ENCODE data around the gene ATP1A3. TPM values are rescaled to one million over a fixed set of nuclear protein-coding genes. Genes with fewer than 3 reads are reported as not detected.
"Not testable (repeated sequence)": the region's sequence is repeated elsewhere in the genome, so short reads cannot be mapped to it uniquely, and the experiment has no call there.

ATP1A3 gene
- total RNA-seq, 1 donor from 2014 or later, result 375 TPM

DNA sequence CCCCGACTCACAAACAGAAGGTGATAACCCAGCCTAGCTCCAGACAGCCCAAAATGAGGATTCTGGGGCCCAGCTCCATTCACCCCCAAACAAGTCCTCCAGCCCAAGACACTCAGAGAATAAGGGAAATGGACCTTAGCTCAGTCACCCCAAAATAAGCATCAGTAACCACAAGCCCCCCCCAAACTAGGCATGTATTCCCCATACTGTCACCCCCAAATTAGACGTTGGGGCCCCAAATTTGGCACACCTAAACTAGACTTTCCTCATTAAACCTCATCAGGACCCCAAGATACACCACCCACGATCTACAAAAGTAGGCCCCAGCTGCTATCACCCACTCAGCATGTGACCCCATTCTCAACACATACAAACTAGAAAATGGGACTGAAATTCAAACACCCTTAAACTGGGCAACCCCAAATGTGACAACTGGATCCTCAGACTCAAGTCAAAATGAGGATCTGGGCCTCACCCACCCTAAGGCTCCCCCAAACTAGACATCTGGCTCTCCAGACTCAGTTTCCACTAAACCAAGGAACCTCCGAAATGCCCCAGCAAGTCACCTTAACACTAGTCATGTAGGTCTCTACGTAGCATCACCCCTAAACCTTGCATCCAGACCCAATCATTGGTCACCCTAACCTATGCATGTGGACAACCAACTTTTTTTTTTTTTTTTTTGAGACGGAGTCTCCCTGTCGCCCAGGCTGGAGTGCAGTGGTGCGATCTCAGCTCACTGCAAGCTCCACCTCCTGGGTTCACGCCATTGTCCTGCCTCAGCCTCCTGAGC is 52.4 kb downstream of the ATP1A3 start:
- TF ChIP-seq, protein P1, sequence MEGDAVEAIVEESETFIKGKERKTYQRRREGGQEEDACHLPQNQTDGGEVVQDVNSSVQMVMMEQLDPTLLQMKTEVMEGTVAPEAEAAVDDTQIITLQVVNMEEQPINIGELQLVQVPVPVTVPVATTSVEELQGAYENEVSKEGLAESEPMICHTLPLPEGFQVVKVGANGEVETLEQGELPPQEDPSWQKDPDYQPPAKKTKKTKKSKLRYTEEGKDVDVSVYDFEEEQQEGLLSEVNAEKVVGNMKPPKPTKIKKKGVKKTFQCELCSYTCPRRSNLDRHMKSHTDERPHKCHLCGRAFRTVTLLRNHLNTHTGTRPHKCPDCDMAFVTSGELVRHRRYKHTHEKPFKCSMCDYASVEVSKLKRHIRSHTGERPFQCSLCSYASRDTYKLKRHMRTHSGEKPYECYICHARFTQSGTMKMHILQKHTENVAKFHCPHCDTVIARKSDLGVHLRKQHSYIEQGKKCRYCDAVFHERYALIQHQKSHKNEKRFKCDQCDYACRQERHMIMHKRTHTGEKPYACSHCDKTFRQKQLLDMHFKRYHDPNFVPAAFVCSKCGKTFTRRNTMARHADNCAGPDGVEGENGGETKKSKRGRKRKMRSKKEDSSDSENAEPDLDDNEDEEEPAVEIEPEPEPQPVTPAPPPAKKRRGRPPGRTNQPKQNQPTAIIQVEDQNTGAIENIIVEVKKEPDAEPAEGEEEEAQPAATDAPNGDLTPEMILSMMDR (IDR thresholded peaks at IDR 0.05; ENCODE audit: borderline replicate concordance), result no peak
- intact Hi-C loops (cut with micrococcal nuclease), result no loop called here
- H3K9me3 ChIP-seq (replicated peaks), result no peaks in the 10 kb centered on the region
- peaks cover 57% of the 10 kb centered on the region for H3K27me3 ChIP-seq (ENCODE audit: low read depth)
- no peak overlapping the region for H3K4me3 ChIP-seq
- H3K4me1 ChIP-seq, result peaks cover 16% of the 10 kb centered on the region
- no peak overlapping the region for H3K27ac ChIP-seq (replicated peaks)
- no peaks in the 10 kb centered on the region for H3K36me3 ChIP-seq
- no peak for DNase-seq

DNA sequence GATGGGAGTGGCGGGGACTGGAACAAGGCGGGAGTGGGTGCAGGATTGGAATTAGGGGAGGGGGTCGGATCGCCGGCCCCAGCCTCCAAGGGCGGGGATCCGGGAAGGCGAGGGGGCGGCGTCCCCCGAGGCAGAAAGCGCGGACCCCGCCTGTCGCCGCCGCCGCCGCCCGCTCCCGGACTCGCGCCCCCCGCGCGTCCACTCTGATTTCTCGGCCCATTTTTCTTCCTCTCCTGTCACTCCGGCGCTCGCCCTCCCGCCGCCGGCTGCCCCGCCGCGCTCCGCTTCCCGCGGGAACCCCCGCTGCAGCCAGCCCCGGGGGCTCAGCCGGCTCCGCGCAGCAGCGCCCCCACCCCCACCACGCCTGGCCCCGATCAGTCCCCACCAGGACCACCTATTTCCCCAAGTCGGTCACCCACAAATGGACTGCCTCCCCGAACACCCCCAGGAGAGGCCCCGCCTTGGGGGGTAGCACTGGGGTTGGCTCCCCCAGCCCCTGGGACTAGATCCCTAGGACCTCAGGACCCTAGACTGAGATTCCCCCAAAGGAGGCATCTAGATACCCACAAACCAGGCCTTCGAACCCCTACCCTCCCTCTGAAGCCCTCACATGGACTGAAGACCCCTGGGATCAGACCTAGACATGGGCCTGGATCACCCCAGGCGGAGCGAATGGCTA is 53.2 kb downstream of the ATP1A3 start:
- DNase-seq, result no peak
- H3K4me1 ChIP-seq, result peaks cover 16% of the 10 kb centered on the region
- intact Hi-C loops (cut with micrococcal nuclease), result no loop called here
- peaks cover 64% of the 10 kb centered on the region for H3K27me3 ChIP-seq (ENCODE audit: low read depth)
- H3K9me3 ChIP-seq (replicated peaks), result no peaks in the 10 kb centered on the region
- H3K27ac ChIP-seq (replicated peaks), result no peak overlapping the region
- no peaks in the 10 kb centered on the region for H3K36me3 ChIP-seq
- TF ChIP-seq, protein P1 (IDR thresholded peaks at IDR 0.05; ENCODE audit: borderline replicate concordance), result no peak
- H3K4me3 ChIP-seq, result peak overlapping the region; percentile 67

DNA sequence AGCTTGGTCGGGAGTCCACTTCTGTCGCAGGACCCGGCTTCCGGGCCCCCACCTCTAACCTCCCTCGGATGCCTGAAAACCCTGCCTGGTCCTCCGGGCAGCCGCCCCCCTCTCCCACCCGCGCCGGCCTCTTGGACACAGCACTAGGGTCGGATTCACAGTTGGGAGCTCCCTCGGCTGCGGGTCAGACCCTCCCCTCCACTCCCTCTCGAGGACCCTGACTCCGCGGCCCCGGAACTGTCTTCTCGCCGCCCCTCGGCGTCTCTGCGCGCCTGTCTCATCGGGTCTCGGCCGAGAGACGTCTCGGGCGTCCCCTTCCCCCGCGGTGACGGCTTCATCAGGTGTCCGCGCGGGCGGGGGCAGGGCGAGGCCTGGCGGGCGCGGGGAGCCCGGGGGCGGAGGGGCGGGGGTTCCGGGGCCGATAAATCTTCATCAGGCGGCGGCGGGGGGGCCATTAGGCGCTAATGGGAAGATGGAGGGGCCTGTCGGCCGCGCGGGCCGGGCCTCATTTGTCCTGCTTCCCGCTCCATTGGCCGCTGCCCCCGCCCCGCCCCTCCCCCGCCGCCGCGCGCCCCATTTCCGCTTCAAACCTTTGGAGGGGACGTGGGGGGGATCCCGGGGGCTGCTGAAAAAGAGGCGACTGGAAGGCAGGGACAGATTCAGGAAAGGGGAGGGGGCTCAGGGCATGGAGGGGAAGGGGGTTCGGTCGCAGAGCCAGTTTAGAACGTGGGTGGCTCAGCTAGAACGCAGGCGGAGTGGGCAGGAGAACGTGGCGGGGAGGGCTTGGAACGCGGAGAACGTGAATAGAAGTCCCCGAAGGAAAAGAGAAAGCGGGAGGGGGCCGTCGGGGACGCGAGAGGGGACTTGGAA is 53.9 kb downstream of the ATP1A3 start:
- H3K27ac ChIP-seq (replicated peaks), result no peak overlapping the region
- TF ChIP-seq, protein P1 (IDR thresholded peaks at IDR 0.05; ENCODE audit: borderline replicate concordance), result no peak

DNA sequence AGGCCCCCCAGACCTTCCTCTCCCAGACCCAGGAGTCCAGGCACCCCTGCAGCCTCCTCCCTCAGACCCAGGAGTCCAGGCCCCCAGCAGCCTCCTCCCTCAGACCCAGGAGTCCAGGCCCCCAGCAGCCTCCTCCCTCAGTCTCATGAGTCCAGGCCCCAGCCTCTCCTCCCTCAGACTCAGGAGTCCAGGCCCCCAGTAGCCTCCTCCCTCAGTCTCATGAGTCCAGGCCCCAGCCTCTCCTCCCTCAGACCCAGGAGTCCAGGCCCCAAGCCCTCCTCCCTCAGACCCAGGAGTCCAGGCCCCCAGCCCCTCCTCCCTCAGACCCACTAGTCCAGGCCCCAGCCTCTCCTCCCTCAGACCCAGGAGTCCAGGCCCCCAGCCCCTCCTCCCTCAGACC is 54.8 kb downstream of the ATP1A3 start:
- H3K27me3 ChIP-seq (ENCODE audit: low read depth), result peaks cover 80% of the 10 kb centered on the region
- not testable (repeated sequence) for H3K4me3 ChIP-seq
- intact Hi-C loops (cut with micrococcal nuclease), result loop anchor here (10.0 kb wide), 1 partner anchor 74 kb away; the partner anchor contains the start of gene RPS19

More for the DNA sequence above, 53.9 kb downstream of the ATP1A3 start:
- no peak for DNase-seq
- peaks cover 16% of the 10 kb centered on the region for H3K4me1 ChIP-seq
- H3K4me3 ChIP-seq, result peak overlapping the region; percentile 67
- no peaks in the 10 kb centered on the region for H3K9me3 ChIP-seq (replicated peaks)
- H3K27me3 ChIP-seq (ENCODE audit: low read depth), result peaks cover 72% of the 10 kb centered on the region
- no peaks in the 10 kb centered on the region for H3K36me3 ChIP-seq
- intact Hi-C loops (cut with micrococcal nuclease), result loop anchor here (10.0 kb wide), 1 partner anchor 75 kb away; the partner anchor contains the start of gene RPS19

DNA sequence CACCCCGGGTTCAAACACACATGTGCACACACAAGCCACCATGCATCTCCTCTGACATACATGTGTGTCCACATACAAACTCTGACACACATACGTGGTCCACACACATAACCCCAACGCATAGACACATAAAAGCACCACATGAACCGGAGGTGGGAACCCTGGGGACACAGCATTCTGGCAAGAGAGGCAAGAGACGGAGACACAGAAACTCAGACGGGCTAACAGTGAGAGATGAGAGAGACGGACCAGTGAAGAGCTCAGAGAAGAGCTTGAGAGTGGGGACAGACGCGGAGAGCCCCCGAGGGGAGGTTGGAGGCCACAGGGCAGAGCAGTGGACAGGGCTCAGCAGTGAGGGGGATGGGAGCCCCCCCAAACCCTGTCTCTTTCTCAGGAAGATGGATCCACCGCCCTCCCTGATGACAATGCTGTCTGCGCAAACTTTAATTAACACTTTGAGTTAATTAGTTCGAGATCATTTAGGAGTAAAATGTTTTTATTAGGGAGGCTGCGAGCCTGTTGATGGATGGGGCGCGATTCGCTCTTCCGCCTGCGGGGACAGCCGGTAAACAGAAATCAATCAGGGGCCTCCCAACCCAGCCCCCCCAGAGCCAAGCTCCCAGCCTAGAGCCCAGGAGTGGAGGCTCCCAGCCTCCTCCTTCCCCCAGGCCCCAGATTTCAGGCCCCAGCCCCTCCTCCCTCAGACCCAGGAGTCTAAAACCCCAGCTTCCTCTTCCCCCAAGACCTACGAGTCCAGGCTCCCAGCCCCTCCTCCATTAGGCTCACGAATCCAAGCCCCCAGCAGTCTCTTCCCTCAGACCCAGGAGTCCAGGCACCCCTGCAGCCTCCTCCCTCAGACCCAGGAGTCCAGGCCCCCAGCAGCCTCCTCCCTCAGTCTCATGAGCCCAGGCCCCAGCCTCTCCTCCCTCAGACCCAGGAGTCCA is 56.2 kb downstream of the ATP1A3 start:
- TF ChIP-seq, protein P1 (IDR thresholded peaks at IDR 0.05; ENCODE audit: borderline replicate concordance), result no peak
- DNase-seq, result no peak
- Histone ChIP-seq H3K27ac (replicated peaks) (no peak overlapping the region), H3K36me3 (no peaks in the 10 kb centered on the region), H3K4me3 (no peak overlapping the region), H3K27me3 (ENCODE audit: low read depth) (peaks cover 84% of the 10 kb centered on the region), H3K9me3 (replicated peaks) (no peaks in the 10 kb centered on the region), H3K4me1 (peaks cover 20% of the 10 kb centered on the region)
- intact Hi-C loops (cut with micrococcal nuclease), result loop anchor here (10.0 kb wide), 1 partner anchor 73 kb away; the partner anchor contains the start of gene RPS19

More for the DNA sequence above, 54.8 kb downstream of the ATP1A3 start:
- not testable (repeated sequence) for H3K9me3 ChIP-seq (replicated peaks); H3K27ac ChIP-seq (replicated peaks); H3K36me3 ChIP-seq; DNase-seq
- peaks cover 16% of the 10 kb centered on the region for H3K4me1 ChIP-seq
